Fibroblast of mammary gland (primary cell): ENCODE results near the gene LPP.

Source experiments
- DNase-seq: peaks from one replicate; pipeline ENCODE4 v3.0.0-alpha.2; 2010; ENCODE audit warnings: low read depth
- H3K4me3 ChIP-seq: 2 replicates; pipeline ENCODE4 v1.5.1; 2011; ENCODE audit warnings: low read depth, mild to moderate bottlenecking, low read length, moderate library complexity; ENCODE audit not compliant: control insufficient read depth
- TF ChIP-seq, protein P1 (sequence below): conservative IDR thresholded peaks from 2 replicates; pipeline ENCODE4 v1.5.1; 2011; ENCODE audit warnings: low read depth, low read length, inconsistent platforms; ENCODE audit not compliant: control insufficient read depth, insufficient read depth

LPP gene

DNA sequence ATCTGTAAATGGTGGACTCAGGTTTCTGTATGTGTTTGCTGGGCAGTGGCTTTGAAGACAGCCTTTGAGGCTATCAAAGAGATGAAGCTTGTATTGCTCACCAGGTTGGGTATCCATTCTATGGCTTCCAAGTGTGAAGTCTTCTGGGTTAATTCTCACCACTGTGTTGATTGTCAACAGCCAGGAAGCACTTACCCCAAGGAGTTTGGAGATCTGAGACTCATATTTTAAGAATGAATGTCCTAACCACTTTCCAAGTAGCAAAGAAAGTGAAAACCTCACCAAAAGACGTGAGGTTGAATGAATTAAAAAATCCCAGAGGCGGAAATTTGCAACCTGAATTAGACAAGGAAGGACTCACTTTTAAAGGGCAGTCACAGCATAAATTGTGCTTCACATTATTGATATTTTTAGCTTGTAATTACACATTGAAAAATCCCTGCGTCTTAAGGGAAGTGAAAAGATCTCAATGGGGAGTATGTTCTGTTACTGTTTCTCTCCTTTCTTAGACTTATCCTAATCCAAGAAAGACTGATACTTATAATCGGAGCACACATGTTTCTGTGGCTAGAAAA, 713.8 kb downstream of the LPP start:
- no peak overlapping the region for H3K4me3 ChIP-seq
- TF ChIP-seq, protein P1, sequence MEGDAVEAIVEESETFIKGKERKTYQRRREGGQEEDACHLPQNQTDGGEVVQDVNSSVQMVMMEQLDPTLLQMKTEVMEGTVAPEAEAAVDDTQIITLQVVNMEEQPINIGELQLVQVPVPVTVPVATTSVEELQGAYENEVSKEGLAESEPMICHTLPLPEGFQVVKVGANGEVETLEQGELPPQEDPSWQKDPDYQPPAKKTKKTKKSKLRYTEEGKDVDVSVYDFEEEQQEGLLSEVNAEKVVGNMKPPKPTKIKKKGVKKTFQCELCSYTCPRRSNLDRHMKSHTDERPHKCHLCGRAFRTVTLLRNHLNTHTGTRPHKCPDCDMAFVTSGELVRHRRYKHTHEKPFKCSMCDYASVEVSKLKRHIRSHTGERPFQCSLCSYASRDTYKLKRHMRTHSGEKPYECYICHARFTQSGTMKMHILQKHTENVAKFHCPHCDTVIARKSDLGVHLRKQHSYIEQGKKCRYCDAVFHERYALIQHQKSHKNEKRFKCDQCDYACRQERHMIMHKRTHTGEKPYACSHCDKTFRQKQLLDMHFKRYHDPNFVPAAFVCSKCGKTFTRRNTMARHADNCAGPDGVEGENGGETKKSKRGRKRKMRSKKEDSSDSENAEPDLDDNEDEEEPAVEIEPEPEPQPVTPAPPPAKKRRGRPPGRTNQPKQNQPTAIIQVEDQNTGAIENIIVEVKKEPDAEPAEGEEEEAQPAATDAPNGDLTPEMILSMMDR = no peak
- no peak for DNase-seq

DNA sequence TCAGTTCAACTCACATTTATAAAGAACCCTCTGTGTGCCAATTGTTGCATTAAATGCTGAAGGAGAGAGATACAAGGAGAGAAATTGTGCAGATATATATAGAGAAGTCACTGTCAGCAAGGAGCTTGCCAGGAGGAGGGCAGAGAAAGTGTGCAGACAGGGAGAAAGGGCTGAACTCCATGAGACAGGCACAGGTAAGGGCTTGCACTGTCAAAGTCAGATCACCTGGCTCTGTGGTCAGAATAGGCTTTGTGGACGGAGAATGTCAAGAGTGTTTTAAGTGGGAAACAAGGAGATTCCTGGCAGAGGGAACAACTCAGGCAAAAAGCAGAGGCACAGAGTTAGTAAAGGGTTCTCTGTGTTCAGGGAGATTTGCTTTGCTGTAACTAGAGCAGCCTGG, 714.8 kb downstream of the LPP start:
- no peak for DNase-seq
- no peak overlapping the region for H3K4me3 ChIP-seq
- TF ChIP-seq, protein P1 = no peak

DNA sequence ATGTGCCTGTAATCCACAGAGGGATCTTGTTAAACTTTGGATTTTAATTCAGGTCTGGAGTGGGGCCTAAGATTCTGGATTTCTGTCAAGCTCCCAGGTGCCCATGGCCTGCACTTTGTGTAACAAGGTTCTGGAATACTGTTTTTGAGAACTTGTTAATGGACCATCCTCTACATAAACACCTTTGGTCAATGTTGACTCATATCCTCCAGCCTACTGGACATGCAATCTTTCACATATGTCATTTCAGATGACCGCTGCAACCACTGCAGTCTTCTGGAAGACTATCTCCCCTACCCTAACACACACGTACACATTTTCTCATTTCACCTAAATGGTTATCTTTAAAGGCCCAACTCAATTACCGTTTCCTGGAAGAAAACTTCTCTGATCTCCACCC, 715.7 kb downstream of the LPP start:
- TF ChIP-seq, protein P1 = no peak
- peak; percentile 45 for DNase-seq
- no peak overlapping the region for H3K4me3 ChIP-seq

DNA sequence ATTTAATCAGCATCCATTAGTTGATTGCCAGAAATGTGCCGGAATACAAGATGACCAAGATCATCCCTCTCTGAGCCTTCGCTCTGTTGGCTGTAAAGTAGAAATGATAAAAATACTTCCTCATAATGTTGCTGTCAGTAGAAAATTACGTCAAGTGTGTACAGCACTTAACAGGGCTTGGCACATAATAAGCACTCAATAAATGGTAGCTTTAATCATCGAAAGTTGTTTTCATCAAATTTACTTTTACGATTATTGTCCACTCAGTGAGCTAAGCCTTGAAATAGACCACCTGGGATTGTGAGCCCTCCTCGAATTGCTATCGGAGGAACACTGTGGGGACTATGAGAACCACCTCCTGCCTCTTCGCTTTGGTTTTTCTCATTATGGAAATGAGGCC, 716.5 kb downstream of the LPP start:
- no peak overlapping the region for H3K4me3 ChIP-seq
- DNase-seq = no peak
- TF ChIP-seq, protein P1 = no peak

DNA sequence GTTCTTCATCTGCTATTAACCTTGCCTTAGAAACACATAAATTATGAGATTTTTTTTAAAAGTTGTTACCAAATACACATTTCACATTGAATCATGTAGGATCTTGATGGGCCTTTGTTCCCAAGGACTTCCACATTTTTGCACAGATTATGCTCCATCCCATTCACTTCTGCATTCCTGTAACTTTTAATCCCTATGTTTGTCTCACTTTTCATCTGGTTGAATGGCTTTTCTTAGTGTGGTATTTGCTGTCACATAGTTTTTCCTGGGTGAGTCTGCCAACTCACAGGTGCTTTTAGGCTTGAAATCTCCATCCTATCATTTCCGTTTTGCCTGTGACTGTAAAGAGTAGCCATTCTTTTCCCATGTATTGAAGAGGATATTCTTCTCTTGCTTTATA, 720.6 kb downstream of the LPP start:
- DNase-seq = no peak
- TF ChIP-seq, protein P1 = no peak
- no peak overlapping the region for H3K4me3 ChIP-seq

DNA sequence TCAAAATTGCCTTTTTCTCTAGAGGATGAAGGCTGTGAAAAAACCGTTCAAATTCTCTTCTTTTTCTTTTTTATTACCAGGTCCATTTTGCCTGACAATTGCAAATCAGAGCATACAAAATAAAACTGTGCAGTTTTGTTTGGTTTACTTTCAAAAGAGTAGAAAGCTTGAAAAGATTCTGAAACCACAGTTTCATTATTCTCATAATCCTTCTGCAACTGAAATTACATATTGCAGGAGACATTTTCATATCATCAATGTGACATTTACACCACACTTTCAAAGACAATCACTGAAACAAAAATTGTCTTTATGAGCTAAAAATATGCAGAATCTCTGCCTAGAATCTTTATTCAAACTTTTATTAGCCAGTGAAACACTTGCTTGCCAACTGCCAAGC, 721.5 kb downstream of the LPP start:
- no peak overlapping the region for H3K4me3 ChIP-seq
- TF ChIP-seq, protein P1 = no peak
- DNase-seq = no peak

DNA sequence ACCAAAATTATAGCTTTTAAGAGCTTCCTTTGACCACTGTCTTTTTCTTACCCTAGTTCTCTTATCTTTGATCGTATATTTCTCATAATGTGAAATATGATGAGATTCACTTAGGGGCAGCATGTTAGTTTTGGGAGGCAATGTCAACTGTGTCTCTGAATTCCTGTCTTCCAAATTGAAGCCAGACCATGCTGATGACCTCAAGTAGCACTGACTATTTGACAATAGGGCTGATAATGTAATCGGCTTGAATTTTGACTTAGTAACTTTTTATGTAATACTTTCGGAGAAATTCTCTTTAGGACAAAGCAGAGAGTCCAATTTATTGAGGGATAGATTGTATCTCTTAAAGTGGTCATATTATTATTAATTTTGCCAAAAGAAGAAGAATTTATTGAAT, 722.4 kb downstream of the LPP start:
- TF ChIP-seq, protein P1 = no peak
- DNase-seq = no peak
- no peak overlapping the region for H3K4me3 ChIP-seq
